Eye (tissue), 1 donor: Measurements from ENCODE around the gene GNB1L.

ENCODE experiments used
- DNase-seq: peaks from one replicate; pipeline ENCODE4 v3.0.0-alpha.2; 2015

The GNB1L gene

DNA sequence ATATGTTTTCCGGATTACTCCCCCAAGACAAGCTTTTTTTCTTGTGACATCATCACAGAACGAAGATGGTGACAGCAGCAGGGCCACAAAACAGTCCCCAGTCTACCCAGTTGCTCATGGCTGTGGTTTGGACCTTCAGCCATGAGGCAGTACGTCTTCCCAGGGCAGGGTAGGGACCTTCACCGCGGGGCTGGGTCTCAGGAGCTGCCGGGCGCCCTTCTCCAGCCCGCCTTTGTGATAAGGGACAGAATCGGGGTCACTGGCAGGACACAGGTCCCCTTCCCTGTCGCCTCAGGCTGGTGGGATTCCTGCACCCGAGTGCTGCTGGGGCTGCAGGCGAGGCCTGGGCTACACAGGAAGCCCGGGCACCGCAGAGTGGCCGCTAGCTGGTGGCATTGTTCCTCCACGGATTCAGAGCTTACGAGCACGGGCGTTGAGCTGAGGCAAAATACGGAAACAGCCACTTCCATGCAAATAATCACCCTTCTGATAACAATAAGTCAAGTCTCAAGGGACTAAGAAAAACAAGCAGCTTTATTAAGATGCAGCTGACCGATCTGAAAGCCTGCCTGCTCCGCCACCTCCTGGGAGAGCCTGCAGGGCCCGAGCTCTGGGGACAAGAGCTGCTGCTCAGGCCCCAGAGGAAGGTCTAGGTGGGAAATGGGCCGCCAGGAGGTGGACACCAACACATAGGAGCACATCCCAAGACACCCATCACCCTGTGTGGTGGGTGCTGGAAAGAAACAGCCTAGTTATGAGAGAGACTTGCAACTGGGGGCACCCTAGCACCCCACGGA lies 81.8 kb downstream of the GNB1L start:
- no peak for DNase-seq

DNA sequence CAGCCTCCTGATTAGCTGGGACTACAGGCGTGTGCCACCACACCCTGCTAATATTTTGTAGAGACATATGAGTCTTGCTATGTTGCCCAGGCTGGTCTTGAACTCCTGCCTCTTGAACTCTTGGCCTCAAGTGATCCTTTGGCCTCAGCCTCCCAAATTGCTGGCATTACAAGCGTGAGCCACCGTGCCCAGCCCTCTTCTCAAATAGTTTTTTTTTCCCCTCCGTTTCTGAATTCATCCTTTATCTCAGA lies 82.3 kb downstream of the GNB1L start:
- DNase-seq: no peak

DNA sequence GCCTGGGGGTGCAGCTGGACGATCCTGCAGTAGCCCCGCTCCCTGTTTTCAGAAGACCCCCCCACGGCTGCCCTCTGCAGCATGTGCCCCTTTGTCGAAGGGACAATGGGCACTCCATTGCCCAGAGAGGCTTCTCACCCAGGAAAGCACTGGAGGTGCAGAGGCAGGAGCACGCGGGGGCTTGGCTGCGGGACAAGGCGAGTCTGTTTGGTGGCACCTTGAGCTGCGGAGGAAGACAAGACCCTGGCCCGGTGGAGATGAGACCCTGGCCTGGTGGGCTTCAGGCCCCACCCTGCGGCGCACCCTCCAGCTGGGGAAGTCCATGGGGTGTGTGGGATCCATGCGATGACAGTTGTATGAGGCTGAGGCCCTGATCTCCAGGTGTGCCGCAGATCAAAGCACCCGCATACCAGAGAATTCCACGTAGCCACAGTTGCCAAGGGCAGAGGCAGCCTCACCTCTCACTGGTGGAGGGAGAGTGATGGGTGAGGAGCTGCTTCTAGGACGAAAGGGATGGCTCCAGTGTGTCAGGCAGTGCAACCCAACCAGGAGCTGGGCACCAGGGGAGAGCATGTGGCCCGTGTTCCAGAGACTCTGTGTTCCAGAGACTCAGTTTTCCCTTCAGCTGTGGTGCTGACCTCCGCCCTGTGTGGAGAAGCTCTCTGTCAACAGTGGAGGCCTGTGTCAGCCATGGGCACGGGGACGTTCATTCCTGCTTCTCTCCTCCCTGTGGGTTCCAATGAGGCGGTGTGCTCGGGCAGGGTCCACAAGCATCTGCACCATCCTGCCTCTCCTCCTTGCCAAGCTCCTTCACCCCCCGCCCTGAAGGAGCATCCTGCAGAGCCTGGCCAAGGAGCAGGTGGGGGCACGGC lies 84.1 kb downstream of the GNB1L start:
- DNase-seq: no peak

DNA sequence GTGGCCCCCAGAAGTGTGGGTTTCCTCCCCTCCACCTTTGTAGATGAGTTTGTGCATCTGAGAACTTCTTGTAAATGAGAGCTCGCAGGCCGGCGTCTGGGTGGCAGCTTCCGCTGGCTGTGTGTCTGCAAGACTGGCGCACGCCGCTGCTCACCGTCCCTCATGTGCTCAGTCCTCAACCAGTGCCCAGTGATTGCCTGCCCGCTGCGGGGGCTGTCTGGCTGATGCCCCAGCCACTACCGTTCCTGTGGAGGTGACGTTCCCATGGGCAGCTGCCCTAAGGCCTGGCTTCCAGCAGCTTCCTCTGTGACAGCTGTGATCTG lies 85.3 kb downstream of the GNB1L start:
- DNase-seq: no peak

DNA sequence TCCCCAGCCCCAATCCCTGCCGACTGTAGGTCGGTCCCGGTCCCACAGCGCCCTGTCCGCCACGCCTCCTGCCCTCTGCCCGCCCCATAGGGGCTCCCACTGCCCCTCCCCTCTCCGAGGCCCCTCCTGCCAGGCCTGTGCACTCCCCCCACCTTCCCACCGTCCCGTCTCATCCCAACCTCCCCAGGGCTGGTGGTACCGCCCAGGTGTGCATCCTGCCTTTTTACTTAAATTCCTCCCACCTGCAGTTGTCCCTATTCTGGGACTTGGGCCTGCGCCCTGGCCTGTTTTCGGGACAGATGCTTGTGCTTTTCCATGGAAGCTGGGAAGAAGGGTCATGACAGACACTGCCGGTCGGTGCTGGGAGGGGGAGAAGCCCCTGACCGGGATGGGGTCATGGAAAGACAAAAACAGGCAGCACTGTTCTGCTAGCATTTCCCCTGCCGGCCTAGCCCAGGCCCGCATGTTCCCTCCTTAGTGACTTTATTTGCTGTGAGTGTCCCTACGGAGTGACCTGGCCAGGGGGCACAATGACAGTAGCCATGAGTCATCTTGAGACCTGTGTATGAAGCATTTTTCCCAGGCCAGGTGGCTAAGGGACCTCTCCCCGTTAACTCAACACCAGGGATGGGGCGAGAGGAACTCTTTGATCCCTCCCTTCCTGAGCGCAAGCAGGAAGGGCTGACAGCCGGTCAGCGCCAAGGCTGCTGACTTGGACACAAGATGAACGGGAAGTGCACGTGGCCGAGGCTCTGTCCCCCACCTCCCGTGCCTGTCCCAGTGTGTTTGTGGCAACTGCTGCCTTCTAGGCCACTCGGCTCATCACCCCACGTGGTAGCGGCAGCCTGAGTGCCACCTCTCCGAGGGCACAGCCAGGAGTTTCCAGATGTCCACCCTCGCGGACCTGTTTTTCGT lies 87.0 kb downstream of the GNB1L start:
- DNase-seq: peak; percentile 29

DNA sequence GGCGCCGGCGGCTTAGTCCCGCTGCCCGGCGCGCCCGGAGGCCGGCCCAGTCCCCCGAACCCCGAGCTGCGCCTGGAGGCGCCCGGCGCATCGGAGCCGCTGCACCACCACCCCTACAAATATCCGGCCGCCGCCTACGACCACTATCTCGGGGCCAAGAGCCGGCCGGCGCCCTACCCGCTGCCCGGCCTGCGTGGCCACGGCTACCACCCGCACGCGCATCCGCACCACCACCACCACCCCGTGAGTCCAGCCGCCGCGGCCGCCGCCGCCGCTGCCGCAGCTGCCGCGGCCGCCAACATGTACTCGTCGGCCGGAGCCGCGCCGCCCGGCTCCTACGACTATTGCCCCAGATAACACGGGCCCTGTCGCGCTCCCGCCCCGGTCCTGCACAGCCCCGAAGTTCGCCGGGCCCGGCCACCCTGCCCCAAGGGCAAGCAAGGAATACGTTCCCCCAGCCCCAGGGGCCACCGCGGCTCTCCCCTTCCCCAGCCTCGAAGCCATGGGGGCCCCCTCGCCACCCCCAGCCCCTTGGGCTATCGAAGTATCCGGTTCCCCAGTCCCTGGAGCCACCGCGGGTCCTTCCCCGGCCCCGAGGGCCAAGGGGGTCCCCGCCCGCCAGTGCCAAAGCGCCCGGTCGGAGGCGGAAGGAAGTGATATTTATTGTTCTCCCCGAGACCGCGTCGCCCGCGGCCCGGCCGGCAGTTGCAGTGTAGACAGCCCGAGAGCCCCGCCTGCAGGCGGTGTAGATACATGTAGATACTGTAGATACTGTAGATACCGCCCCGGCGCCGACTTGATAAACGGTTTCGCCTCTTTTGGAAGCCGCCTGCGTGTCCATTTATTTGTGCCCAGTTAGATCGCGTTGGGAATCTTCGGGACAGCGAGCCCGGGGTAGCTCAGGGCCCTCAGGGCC lies 87.9 kb downstream of the GNB1L start:
- DNase-seq: peak; percentile 57

DNA sequence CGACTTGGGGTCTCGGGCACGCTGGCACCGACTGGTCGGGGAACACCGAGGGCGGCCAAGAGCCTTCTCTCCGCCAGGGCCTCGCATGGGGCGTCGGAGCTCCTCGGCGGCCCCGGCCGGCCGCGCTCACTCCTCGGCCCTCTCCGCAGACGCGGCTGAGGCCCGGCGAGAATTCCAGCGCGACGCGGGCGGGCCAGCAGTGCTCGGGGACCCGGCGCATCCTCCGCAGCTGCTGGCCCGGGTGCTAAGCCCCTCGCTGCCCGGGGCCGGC lies 88.5 kb downstream of the GNB1L start:
- peak; percentile 55 for DNase-seq

DNA sequence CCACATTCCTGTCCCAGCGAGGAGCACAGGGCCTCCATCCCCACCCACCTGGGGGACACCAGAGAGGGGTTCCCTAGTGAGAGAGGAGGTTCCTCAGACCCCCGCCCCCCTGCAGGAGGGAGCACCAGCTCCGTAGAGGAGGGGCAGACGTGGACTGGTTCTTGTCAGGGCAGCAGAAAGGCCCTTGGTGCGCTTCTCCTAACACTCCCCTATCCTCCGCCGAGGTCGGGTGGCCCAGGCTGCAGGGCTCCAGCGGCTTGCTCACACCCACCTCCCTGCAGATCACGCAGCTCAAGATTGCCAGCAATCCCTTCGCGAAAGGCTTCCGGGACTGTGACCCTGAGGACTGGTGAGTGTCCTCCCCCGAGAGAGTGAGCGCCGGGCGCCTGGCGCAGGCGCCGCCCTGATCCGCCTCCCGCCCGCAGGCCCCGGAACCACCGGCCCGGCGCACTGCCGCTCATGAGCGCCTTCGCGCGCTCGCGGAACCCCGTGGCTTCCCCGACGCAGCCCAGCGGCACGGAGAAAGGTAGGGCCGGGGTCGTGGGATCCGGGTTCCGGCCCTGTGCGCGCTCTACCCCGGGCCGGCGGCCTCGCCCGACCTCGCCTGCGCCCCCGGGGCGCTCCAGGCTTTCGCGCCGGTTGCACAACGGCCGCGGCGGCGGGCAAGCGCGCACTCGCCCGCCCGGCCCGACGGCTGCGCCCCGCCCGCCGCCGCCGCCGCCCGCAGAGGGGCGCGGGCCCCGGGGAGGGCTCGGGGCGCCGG lies 89.0 kb downstream of the GNB1L start:
- DNase-seq: peak; percentile 45

DNA sequence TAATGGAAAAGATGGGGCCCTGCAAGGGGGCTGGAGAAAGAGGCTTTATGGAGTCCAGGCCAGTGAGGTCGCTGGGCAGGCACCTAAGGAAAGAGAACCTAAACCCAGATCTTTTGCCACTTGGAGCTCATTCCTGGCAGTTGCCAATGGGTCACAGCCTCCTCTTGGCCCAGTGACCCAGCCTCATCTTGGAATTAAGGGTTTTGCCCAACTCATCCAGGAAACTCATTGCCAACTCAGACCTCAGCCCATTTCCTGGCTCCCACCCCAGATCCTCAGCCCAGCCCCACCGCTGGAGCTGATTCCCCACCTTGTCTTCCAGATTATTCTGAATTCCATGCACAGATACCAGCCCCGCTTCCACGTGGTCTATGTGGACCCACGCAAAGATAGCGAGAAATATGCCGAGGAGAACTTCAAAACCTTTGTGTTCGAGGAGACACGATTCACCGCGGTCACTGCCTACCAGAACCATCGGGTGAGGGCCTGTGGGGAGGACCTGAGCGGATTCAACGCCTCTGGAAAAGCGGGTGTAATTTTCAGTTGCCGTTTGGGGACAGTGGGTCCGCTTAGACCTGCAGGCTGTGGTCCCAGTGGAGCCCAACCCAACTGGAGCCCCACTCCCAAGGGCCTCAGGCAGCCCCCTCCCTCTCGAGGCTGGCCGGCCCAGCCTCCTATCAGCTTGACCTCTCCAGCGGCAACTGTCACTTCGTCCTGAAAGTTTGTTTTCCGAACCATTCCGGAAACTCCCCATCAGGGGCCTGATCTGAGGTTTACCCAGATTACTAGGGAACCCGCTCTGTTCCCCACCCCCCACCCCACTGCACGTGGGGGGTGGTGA lies 89.8 kb downstream of the GNB1L start:
- no peak for DNase-seq

DNA sequence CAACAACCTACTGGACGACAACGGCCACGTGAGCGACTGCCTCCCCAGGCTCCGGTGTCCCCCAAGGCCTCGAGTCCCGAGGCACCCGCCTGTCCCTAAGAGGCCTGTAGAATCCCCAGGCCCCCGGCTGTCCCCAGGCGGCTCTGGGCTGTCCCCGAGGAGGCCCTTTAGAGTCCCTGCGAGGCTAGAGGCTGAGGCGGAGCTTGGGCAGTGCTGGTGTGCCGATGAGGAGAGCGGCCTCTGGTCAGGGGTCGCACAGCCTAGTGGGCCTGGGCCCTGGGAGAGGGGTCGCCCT lies 90.4 kb downstream of the GNB1L start:
- DNase-seq: no peak

DNA sequence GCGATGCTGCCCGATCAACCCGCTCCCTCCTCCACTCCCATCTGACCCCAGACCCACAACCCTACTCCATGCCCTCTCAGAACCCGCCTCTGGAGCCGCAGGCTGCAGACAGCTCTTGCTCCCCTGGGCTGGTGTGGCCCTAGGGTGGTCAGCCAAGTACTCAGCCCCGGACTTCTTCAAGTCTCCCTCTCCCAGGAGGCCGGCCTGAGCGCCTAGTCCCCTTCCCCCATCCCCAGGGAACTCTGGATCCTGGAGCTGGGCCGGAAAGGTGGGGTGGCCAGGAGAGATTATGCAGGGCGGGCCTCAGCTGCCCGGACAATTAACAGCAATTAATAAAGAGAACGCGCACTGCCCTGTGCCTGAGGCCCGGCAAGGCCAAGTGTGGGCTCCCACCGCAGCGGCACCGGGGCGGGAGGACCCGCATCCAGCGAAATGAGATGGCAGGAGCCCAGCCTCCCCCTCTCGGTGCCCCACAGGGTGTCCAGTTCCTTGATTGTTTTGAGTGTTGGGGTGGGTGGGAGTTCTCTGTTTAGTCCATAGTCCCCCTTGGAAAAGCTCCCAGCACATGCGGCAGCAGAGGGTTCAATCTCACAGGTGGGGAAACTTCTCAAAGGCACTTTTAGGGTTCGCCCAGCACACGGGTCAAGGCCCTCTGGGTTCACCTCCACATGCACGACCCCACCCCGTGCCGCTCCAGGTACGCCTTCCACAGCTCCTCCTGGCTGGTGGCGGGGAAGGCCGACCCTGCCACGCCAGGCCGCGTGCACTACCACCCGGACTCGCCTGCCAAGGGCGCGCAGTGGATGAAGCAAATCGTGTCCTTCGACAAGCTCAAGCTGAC lies 91.0 kb downstream of the GNB1L start:
- DNase-seq: no peak

DNA sequence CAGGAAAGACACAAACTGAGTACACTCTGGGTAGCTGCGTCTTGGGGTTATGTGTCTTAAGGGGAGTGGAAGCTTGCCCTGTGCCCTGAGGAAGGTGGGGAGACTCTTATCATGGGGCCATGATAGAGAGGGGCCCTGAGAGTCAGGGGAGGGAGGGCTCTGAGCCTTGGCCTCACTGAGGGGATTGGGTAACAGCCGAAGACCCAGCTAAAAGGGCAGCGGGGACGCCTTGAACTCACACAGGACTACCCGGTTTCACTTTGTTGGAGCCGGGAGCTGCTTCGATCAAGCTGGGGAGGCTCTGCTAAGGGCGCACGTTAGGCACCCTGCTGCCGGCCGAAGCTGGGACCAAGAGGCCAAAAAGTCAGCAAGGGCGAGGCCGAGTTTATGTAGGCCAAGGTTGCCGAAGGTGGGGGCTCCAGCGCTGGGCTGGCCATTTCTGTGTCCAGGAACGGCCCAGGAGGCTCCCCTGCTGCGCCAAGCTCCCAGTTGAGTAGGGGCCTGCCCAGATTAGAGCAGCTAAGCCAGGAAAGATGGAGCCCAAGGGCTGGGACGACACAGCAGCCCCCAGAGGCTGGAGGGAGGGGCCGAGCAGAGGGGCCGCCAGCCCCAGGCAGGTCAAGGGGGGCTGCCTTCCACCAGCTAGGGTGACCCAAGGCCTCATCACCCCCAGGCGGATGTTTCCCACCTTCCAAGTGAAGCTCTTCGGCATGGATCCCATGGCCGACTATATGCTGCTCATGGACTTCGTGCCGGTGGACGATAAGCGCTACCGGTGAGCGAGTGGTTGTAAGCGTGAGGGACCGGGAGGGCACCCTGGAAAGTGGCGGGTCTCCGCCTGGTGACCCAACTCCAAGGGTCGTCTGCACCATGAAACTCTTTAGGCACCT lies 91.9 kb downstream of the GNB1L start:
- no peak for DNase-seq

DNA sequence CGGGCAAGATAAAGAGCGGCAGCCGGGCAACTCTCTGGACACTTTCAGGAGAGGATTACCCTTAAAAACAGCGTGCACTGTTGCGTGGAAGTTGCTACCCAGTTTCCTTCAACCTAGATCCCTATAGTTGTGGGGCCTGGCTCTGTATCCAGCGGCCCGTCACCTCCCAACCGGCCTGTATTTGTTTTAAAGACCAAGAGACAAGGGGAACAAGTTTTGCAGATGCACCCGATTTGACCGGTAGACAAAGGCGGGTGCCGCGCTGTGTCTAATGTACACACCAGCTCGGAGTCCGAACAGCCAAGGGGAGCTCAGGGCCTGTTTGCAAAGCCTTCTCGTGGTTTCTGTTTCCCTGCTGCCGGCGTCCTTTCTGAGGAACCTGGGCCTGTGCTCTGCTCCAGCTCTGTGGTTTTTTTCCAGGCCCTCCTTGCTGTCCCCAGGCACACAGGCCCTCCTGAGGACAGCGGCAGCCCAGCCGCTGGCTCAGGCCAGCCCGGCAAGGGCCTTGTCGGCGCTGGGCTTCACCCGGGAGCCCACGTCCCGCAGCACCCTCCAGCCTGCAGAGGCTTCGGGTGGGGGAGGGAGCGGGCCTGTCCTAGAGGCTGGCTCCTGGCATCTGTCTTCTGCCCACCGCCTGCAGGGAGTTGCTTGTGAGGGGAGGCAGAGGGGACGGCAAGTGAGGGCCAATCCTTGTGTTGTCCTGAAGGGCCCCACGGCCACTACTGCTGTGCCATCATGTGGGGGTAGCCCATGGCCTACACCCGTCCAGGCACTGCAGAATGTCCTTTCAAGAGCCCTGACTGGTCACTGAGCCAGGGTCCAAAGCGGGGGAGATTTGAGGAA lies 92.7 kb downstream of the GNB1L start:
- DNase-seq: peak; percentile 56

DNA sequence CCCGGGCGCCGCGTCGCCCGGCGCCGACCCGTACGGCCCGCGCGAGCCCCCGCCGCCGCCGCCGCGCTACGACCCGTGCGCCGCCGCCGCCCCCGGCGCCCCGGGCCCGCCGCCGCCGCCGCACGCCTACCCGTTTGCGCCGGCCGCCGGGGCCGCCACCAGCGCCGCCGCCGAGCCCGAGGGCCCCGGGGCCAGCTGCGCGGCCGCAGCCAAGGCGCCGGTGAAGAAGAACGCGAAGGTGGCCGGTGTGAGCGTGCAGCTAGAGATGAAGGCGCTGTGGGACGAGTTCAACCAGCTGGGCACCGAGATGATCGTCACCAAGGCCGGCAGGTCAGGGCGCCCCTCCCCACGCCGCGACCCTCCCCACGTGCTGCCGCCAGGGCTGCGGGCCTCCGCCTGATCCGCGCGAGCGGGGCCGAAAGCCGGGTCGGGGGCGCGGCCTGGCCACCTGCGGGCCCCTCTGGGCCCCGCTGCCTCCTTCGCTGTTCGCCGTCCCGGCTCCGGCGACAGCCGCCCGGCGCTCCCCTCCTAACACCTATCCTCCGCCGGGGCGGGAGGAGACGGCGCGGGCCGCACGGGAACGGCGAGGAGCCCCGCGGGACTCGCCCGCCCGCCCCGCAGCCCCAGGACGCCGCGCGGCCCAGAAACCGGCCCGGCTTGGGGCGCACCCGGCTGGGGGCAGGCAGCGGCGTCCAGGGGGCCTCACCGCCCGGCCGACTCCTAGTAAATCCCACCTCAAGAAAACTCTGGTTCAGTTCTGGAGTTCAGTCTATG lies 93.5 kb downstream of the GNB1L start:
- peak; percentile 41 for DNase-seq

DNA sequence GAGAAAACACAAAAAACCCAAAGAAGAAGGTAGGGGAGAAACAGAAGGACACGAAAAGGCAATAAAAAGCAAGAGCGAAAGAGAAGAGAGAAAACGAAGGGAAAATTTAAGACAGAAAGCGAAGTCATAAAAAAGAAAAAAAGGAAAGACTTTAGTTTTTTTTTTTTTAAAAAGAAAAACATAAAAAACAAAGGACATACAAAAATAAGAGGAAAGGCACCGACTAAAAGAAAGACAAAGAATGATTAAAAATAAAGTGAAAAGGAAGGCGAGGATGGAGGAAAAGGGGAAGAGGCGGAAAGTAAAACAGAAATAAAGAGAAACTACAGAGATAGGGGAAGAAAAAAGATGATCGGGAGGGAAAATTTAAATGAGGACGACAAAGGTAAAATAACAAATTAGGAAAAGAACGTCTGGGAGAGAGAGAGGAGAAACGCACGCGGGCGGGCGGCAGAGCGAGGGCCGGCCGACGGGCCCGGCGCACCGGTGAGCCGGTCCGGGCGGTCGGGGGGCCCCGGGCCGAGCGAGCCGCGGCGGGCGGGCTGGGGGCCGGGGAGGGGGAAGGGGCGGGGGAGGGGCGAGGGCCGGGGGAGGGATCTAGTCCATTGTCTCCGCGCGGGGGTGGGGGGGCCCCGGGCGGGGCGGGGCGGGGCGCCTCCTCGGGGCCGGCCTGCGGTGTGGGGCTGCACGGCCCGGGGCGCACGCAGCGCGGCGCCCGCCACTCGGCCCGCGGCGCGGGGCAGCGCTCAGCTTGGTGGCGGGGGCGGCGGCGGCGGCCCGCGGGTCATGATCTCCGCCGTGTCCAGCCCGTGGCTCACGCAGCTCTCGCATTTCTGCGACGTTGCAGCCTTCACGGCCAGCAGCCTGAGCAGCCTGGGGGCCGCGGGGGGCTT lies 94.4 kb downstream of the GNB1L start, which contains the start of gene TBX1:
Gene TBX1, plus strand, starts transcription at position 721 of the 893 bp plus-strand sequence. Its CDS starts 66 bp downstream, at position 787.
- peak; percentile 54 for DNase-seq

DNA sequence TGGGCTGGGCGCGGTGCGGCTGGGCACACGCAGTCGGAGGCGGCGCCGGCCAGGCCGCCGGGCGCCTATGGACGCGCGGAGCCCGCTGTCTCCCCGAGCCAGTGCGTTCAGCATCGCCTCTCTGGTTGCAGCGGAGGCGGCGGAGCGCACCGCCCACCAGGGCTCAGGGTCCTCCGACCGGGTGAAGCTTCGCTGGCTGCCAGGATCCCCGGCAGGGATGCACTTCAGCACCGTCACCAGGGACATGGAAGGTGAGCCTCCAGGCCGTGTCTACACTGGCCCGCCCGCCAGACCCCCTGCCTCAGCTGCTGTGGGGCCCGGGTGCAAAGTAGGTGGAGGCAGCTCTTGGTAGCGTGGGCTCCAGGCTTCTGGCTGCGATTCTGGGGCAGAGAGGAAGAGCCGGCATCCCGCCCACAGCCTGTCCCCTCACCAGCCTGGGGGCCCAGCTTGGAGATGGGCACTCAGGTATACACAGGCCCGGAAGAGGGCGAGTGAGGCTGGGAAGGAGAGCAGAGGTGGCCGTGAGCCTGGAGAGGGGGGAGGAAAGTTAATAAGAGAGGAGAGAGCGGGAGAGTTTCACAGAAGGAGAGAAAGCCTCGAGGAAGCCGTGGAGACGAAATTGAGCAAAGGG lies 95.1 kb downstream of the GNB1L start:
- peak; percentile 59 for DNase-seq
